Measurements from ENCODE around the gene ARHGAP28. TPM values are rescaled to one million over a fixed set of nuclear protein-coding genes. Genes with fewer than 3 reads are reported as not detected.
"Not testable (repeated sequence)": the region's sequence is repeated elsewhere in the genome, so short reads cannot be mapped to it uniquely, and the experiment has no call there.

Gene ARHGAP28
- polyA plus RNA-seq, 3 donors = 65.5 to 68.4 (median 66.7) TPM

DNA sequence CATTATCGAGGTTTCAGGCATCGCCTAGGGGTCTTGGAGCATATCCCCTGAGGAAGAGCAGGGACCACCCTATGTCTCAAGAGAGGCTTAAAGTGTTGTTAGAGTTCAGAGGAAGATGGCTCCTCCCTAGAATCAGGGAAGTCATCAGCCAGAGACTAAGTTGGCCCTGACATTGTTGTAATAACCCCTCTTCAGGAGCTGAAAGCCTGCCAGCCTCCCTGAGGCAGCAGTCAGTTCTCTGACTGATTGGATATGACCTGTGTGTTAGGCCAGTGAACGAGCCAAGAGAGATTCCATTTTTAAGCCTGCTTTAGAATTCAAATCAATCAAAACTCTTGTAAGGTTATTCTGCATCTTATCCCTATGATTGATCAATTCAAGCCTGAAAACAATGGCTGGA lies 34.9 kb downstream of the ARHGAP28 start:
- DNase-seq = no peak

DNA sequence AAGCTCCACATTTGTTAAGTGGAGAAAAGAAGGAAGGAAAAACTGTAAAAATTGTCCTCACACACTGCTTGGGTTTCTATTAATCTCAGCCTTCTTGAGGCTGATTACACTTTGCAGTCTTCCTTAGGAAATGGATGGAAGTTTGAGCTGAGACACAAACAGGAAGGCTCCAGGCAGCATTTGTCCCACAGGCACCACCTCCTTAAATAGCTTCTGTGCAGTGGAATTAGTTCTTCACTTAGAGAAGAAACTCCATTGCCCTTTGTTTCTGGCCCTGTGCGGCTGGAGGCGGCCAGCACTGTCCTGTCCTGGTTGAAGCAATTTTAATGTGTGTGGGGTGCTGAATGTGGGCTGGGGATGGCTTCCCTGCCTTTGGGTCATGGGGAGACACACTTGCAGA lies 44.3 kb downstream of the ARHGAP28 start:
- DNase-seq = no peak

DNA sequence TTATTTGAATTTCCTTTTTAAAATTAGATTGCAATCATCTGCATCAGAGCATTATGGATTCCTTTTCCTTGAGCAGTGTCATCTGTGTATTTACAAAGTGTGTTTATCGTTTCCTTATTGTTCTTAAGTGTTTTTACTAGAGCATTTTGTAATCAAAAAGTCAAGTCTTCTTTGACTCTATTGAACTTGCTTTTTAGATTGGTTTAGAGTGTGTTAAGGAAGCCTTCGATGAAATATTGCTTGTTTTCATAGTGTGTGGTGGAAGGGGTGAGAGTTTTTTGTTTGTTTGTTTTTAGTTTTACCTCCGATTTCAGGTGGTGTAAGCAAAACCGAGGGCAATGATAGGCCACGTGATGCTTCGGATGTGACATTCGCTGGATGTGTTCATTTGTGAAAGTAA lies 45.7 kb downstream of the ARHGAP28 start:
- DNase-seq = no peak

- DNase-seq = no peak
Observed at GRCh38 chr18:6775702-6776101, 46.2 kb downstream of the ARHGAP28 start.

- no peak for DNase-seq
Observed at GRCh38 chr18:6776188-6776587, 46.7 kb downstream of the ARHGAP28 start.

- DNase-seq = no peak
Observed at GRCh38 chr18:6777509-6777908, 48.0 kb downstream of the ARHGAP28 start.

GRCh38 chr18:6778459-6779247 lies 49.1 kb downstream of the ARHGAP28 start:
- no peak for DNase-seq

- no peak for DNase-seq
Observed at GRCh38 chr18:6781142-6781714, 51.7 kb downstream of the ARHGAP28 start.

DNA sequence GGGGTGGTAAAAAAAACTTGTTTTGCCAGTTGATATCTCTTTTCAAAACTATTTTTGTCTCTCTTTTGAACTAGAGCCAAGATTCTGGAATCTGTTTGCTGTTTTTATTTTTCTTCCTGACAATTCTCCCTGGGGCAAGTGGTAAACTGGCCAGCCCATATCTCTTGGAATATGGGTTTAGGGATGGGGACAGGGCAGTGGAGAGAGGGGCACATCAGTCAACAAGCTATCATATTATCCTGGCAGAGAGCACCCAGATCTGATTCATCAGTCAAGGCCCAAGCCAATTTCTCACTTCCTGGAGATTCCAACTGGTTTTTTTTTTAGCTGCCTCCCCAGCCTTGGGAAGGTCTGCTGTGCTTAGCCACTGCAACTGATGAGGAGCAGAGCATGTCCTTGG lies 52.3 kb downstream of the ARHGAP28 start:
- DNase-seq = no peak

DNA sequence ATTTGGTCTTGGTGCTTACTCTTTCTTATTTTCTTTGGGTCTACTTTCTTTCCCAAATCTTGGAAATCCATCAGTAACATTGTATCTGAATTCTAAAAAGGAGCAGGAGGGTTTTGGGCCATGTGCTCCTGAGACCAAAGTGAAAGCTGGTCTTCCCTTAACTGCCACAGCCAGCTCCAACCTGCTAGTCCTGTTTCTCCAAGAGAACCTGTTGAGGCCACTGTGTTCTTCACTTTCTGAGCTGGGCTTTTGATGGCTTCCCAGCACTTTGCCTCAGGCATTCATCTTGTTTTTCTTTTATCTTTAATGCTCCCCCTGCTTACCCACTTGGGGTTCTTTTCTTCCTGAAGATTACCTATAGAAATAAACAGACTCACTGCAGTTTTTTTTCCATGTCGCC lies 53.3 kb downstream of the ARHGAP28 start:
- no peak for DNase-seq

GRCh38 chr18:6784046-6784445 lies 54.5 kb downstream of the ARHGAP28 start:
- DNase-seq = no peak

DNA sequence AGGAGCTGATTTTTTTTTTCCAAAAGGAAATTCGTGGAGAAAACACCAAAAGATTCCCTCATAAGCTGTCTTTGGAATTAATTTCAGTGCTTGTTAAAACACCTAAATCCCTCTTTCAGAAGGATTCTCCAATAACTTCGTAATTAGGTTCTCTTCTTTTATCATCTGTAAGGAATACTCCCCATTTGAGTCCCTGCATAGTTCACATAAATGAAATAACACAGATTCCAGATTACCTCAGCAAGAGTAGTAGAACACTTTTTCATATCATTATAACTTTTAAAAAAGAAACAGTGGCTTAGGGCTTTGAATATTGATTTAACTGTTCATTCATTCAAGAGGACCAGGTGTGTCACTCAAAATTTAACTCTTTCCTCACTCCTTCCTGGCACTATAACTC lies 55.5 kb downstream of the ARHGAP28 start:
- no peak for DNase-seq

- DNase-seq = no peak
Observed at GRCh38 chr18:6785411-6785810, 55.9 kb downstream of the ARHGAP28 start.

DNA sequence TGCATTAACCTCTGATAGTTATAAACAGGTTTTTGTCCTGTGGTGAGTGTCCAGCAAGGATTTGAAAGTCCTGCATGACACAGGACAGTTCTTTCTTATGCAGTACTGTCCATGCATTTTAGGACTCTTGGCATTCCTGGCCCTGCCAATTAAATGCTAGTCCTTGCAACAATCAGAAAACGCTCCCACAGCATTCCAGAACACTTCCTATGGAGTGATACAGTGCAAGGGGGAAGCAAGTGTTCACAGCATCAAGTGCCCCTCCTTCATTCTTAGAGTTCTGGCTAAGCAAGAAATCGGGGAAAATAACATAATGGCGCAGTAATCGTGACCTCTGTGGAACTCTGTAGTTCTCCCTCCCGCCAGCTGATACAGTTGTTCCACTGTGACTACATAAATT lies 62.9 kb downstream of the ARHGAP28 start:
- DNase-seq = no peak

DNA sequence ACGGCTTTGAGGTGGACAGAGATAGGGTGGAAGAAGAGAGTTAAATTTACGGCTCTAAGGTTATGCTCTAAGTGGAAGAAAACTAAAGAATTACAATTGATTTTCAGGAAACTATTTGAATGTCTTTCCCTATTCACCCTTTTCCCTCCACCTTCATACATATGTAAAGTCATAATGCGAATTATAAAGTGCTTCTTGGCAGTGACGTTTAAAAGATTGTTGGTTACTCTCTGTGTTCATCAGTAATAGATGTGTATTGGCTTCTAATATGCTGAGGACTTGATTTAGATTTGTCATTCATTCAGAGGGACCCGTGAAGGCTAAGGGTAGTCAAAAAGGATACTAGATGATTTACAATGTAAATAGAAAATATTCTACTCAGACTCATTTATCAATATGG lies 63.9 kb downstream of the ARHGAP28 start:
- no peak for DNase-seq

DNA sequence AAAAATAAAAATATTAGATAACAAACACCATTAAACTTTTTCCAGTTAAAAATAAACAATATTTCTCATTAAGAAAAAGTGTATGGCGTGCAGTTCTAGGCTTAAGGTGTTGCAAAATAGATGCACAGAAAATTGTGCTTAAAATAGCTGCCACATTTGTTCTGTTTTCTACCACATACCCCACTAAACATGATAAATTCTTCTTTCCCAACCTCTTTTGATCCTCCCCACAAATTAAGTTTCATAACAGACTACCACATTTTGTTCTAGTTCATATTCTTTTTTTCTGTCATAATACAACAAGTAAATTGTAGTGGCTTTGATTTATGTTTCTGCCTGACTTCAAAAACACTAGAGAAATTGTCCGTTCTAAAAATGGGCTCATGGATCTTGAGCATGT lies 64.5 kb downstream of the ARHGAP28 start:
- DNase-seq = no peak

DNA sequence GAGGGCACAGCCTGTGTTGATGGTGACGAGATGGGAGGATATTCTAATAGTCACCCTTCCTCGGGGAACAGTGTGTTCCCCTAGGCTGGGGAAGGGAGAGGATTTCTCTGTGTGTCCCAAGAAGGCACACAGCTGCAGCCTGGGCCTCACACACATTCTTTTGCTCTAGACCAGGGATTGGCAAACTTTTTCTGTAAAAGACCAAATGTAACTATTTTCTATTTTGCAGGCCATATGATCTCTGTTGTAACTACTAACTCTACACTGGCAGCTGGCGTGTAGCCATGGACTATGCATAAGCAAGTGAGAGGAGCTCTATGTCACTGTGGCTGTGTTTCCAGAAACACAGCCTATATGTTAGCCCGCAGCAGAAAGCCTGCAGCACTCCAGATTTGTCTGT lies 65.8 kb downstream of the ARHGAP28 start:
- DNase-seq = no peak

DNA sequence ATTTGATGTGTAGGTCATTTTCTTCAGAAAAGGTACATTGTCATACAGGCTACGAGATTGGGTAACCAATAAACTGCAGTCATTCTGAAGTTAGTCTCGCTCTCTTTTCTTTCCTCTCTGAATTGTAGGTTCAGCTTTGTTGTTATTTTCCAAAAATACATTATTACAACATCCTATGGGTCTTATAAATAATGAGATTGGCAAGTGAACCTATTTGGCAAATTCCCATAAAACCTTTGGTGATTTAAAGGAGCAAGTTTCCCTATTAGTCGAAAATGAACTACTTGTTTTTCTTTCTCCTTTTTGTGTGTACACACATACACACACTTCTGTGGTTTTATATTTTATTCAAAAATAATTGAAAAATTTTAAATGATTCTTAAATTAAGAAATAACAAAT lies 67.0 kb downstream of the ARHGAP28 start:
- DNase-seq = no peak

DNA sequence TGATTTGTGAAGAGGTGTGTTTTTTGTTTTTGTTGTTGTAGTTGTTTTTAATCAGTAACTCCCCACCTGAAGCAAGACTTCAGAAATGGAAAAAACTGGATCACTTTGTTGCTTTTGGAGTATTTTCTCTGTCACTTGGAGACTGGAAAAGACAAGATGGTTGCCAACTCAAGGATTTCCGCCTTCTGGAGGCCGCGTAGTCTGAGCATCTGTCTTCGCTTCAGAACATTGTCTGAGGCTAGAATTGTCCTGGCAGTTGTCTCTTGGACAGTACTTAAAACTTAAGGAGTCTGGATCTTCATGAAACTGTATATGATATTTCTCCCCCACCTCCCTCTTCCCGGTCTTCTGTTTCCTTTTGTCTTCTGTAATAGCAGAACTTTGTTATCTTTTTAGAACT lies 67.7 kb downstream of the ARHGAP28 start:
- DNase-seq = no peak

DNA sequence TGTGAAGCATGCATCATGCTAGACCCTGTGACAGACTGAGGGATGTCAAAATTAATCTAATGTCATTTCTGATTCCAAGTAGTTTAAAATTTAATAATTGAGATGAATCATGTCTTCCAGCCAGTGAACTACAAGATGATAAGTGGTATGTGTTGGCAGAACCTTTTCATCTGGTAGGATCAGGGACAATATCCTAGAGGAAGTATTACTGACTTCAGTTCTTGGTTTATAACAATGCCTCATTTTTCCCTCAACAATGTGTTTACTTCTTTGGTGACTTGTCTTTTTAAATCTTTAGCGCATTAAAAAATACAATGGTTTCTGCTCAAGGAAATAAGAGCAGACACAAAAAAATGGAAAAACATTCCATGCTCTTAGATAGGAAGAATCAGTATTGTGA lies 69.4 kb downstream of the ARHGAP28 start:
- DNase-seq = no peak

GRCh38 chr18:6800309-6800708 lies 70.8 kb downstream of the ARHGAP28 start:
- not testable (repeated sequence) for DNase-seq

- DNase-seq = peak; percentile 28
Observed at GRCh38 chr18:6807515-6808257, 78.2 kb downstream of the ARHGAP28 start.

GRCh38 chr18:6810191-6810590 lies 80.7 kb downstream of the ARHGAP28 start:
- DNase-seq = no peak

Measured in renal pelvis (tissue), 4 donors.